BLaER1 (cell line): Measurements from ENCODE around the gene FAM131B.
"Not testable (repeated sequence)": the region's sequence is repeated elsewhere in the genome, so short reads cannot be mapped to it uniquely, and the experiment has no call there.

Experiments
- H3K27ac ChIP-seq: shearing (Covaris generic); formaldehyde crosslinking; 2 replicates; pipeline ENCODE4 v1.8.1; 2022
- H3K27me3 ChIP-seq: shearing (Covaris generic); formaldehyde crosslinking; 2 replicates; pipeline ENCODE4 v1.8.1; 2022
- H3K36me3 ChIP-seq: shearing (Covaris generic); formaldehyde crosslinking; 2 replicates; pipeline ENCODE4 v1.8.1; 2022
- H3K4me1 ChIP-seq: shearing (Covaris generic); formaldehyde crosslinking; 2 replicates; pipeline ENCODE4 v1.8.1; 2022
- H3K4me2 ChIP-seq: shearing (Covaris generic); formaldehyde crosslinking; 2 replicates; pipeline ENCODE4 v1.8.1; 2022
- H3K4me3 ChIP-seq: shearing (Covaris generic); formaldehyde crosslinking; 2 replicates; pipeline ENCODE4 v1.8.1; 2022
- H3K9ac ChIP-seq: shearing (Covaris generic); formaldehyde crosslinking; 2 replicates; pipeline ENCODE4 v1.8.1; 2022
- H3K9me3 ChIP-seq: shearing (Covaris generic); formaldehyde crosslinking; 2 replicates; pipeline ENCODE4 v1.8.1; 2022
- H4K20me1 ChIP-seq: shearing (Covaris generic); formaldehyde crosslinking; 2 replicates; pipeline ENCODE4 v1.8.1; 2022
- Cebpa-rat ChIP-seq: shearing (Covaris generic); IDR thresholded peaks from 2 replicates; pipeline ENCODE4 v1.8.1; 2022

FAM131B gene

DNA sequence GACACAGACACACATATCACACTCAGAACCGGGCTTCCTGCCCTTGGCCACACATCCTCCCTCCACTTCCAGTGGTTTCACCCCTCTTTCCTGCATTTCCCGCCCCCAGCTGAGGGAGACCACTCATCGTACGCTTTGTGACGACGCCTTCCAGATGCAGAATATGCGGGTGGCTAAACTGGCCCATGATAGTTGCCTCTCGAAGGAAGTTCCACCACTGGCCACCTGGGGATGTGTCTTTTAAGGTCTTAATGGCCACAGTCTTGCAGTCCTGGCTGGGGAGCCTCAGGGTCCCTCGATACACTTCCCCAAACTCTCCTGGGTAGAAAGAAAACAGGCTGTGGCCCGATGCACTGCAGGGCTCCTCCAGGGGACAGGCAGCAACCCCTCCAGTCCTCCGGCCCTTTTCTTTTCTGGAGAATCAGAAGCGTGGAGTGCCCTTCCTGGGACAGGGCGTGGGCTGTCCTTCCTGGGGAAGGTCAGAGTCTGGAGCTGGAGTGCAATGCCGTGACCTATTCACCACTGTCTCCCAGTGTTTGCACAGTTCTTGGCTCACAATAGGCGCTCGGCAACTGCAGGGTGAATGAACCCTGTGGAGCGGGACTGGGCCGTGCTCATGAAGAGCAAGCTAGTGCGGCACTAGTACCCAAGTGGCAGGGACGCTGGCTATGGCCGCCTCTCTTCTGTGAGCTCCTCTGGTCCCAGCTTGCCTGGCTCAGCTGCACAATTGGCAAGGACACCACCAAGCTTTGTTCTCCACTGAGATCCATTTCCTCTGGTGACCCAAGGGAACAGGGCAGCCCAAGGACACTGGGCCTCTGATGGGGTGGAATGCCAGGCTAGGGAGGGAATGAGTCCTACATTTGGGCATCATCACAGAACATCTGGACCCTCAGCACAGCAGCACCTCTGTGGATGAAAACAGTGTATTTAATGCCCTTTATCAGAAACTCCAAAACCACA lies 33.0 kb upstream of the FAM131B start:
- peak overlapping the region; percentile 26; the same call in 1 of the 2 replicates for H3K27ac ChIP-seq
- no peak overlapping the region for H3K4me3 ChIP-seq
- H3K4me2 ChIP-seq: peak overlapping the region; percentile 76
- no peaks in the 10 kb centered on the region for H4K20me1 ChIP-seq
- no peak for TF ChIP-seq Cebpa-rat
- H3K4me1 ChIP-seq: peaks cover 17% of the 10 kb centered on the region
- no peaks in the 10 kb centered on the region for H3K9me3 ChIP-seq
- 0 out of 2 replicates have a peak overlapping the region, but pooled peaks have one; percentile 24 for H3K9ac ChIP-seq
- peaks cover 27% of the 10 kb centered on the region for H3K36me3 ChIP-seq
- no peaks in the 10 kb centered on the region for H3K27me3 ChIP-seq

- Histone ChIP-seq H3K4me3 (no peak overlapping the region), H3K36me3 (peaks cover 34% of the 10 kb centered on the region), H3K9ac (0 out of 2 replicates have a peak overlapping the region, but pooled peaks have one; percentile 24), H3K4me2 (peak overlapping the region; percentile 76), H3K27ac (no peak overlapping the region), H4K20me1 (no peaks in the 10 kb centered on the region), H3K27me3 (no peaks in the 10 kb centered on the region), H3K9me3 (no peaks in the 10 kb centered on the region), H3K4me1 (peaks cover 17% of the 10 kb centered on the region)
- no peak for TF ChIP-seq Cebpa-rat
Observed at GRCh38 chr7:143394777-143395176, 32.3 kb upstream of the FAM131B start.

DNA sequence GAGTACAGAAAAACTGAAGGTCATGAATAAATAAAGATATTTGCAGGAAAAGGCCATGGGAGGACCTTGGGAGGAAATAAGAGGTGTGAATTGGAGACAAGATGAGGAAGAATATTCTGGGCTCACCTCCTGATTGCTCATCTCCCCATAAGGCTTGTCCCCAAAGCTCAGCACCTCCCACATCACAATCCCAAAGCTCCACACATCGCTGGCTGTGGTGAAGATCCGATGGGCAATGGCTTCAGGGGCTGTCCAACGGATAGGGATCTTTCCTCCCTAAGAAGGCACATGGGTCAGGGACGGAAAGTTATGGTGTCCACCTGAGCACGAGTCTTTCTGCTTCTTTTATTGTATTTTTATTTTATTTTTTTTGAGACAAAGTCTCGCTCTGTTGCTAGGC lies 31.6 kb upstream of the FAM131B start:
- no peak overlapping the region for H3K9ac ChIP-seq
- no peak overlapping the region for H3K4me2 ChIP-seq
- no peaks in the 10 kb centered on the region for H4K20me1 ChIP-seq
- H3K9me3 ChIP-seq: no peaks in the 10 kb centered on the region
- no peak overlapping the region for H3K4me3 ChIP-seq
- H3K4me1 ChIP-seq: peaks cover 17% of the 10 kb centered on the region
- H3K27me3 ChIP-seq: no peaks in the 10 kb centered on the region
- peaks cover 41% of the 10 kb centered on the region for H3K36me3 ChIP-seq
- no peak for TF ChIP-seq Cebpa-rat
- no peak overlapping the region for H3K27ac ChIP-seq

- Histone ChIP-seq H3K4me2 (no peak overlapping the region), H3K27me3 (no peaks in the 10 kb centered on the region), H3K4me3 (no peak overlapping the region), H3K36me3 (peaks cover 47% of the 10 kb centered on the region), H3K4me1 (peaks cover 17% of the 10 kb centered on the region), H3K27ac (no peak overlapping the region), H3K9me3 (no peaks in the 10 kb centered on the region), H4K20me1 (no peaks in the 10 kb centered on the region), H3K9ac (no peak overlapping the region)
- no peak for TF ChIP-seq Cebpa-rat
Observed at GRCh38 chr7:143393267-143394041, 30.9 kb upstream of the FAM131B start.

GRCh38 chr7:143392875-143393266 lies 30.4 kb upstream of the FAM131B start:
- H3K27ac ChIP-seq: no peak overlapping the region
- TF ChIP-seq Cebpa-rat: no peak
- peaks cover 17% of the 10 kb centered on the region for H3K4me1 ChIP-seq
- no peak overlapping the region for H3K4me3 ChIP-seq
- H4K20me1 ChIP-seq: no peaks in the 10 kb centered on the region
- H3K9me3 ChIP-seq: no peaks in the 10 kb centered on the region
- H3K36me3 ChIP-seq: peaks cover 53% of the 10 kb centered on the region
- H3K27me3 ChIP-seq: no peaks in the 10 kb centered on the region
- no peak overlapping the region for H3K9ac ChIP-seq
- no peak overlapping the region for H3K4me2 ChIP-seq

GRCh38 chr7:143392427-143392826 lies 29.9 kb upstream of the FAM131B start:
- not testable (repeated sequence) for H3K9me3 ChIP-seq, H3K27ac ChIP-seq, H4K20me1 ChIP-seq, H3K4me3 ChIP-seq, H3K27me3 ChIP-seq, H3K9ac ChIP-seq, H3K4me2 ChIP-seq
- peaks cover 53% of the 10 kb centered on the region for H3K36me3 ChIP-seq
- H3K4me1 ChIP-seq: peaks cover 20% of the 10 kb centered on the region

DNA sequence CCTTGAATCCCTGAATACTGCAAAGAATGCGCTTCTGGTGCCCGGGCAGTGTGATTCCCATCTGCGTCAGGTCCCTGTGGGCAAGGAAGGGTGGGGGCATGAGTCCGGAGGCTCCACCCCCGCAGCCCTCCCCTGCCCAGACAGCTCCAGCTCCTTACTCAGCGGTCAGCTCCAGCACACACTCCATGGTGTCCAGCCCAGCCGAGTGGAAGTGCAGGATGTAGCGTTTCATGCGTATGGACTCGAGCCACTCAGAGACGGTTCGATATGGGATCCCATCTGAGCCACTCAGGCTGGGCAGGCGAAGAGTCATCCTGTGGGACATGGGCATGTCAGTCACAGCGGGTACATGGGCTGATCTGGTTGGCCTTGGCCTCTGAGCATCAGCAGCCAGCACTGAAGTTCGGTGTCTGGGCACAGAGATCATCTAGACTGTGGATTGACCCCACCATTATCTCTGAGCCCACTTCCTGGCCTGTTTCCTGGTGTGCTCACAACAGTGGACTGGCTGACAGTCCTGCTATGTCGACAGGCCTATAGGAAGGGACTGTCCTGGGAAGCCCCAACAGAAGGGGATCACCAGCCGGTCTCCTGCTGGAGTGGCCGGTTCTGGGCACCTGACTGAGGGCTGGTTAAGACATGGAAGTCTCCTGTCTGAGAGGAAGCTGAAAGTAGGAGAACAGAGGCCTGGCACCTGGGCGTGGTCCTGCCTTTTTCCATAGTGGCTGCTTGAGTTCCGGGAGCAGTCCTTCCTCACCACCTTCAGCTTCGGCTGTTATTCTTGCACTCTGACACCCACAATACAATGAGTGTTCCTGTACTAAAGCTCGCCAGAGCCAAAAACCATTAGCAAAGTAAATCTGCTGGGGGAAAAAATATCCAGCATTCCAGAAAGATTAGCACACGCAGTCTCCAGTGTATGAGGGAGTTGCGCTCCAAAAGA lies 29.2 kb upstream of the FAM131B start:
- Histone ChIP-seq H3K4me3 (no peak overlapping the region), H3K9ac (no peak overlapping the region), H3K36me3 (peaks cover 53% of the 10 kb centered on the region), H3K4me2 (no peak overlapping the region), H3K27ac (no peak overlapping the region), H3K4me1 (peaks cover 27% of the 10 kb centered on the region), H4K20me1 (peaks cover 10% of the 10 kb centered on the region), H3K27me3 (no peaks in the 10 kb centered on the region), H3K9me3 (no peaks in the 10 kb centered on the region)
- no peak for TF ChIP-seq Cebpa-rat

GRCh38 chr7:143390773-143391317 lies 28.3 kb upstream of the FAM131B start:
- H3K36me3 ChIP-seq: peaks cover 53% of the 10 kb centered on the region
- no peaks in the 10 kb centered on the region for H3K9me3 ChIP-seq
- H3K27ac ChIP-seq: no peak overlapping the region
- no peak overlapping the region for H3K4me3 ChIP-seq
- TF ChIP-seq Cebpa-rat: no peak
- peaks cover 33% of the 10 kb centered on the region for H3K4me1 ChIP-seq
- H3K9ac ChIP-seq: no peak overlapping the region
- H4K20me1 ChIP-seq: peaks cover 12% of the 10 kb centered on the region
- no peaks in the 10 kb centered on the region for H3K27me3 ChIP-seq
- no peak overlapping the region for H3K4me2 ChIP-seq
